ENCODE data around the gene SIRPB2. TPM values are rescaled to one million over a fixed set of nuclear protein-coding genes. Genes with fewer than 3 reads are reported as not detected.

Gene SIRPB2
- total RNA-seq, 1 donor from 2014 or later, result 3.7 TPM

DNA sequence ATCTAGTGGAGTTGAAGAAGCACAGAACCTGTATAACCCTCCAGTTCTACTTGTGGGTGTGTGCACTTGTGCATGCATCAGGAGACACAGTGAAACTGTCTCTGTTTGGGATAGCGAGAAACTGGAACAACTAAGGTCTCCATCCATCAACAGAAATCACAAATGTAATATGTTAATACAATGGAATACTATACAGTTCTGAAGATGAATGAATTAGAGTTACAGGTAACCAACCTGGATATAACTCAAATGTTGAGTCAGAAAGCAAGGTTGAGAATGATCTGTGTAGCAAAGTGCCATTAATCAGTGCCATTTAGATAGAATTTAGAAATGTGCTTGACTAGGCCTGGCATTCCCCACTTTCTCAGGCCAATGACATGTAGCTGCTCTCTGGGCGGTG, 20.0 kb downstream of the SIRPB2 start:
- no peak for DNase-seq (ENCODE audit: low spot score)

DNA sequence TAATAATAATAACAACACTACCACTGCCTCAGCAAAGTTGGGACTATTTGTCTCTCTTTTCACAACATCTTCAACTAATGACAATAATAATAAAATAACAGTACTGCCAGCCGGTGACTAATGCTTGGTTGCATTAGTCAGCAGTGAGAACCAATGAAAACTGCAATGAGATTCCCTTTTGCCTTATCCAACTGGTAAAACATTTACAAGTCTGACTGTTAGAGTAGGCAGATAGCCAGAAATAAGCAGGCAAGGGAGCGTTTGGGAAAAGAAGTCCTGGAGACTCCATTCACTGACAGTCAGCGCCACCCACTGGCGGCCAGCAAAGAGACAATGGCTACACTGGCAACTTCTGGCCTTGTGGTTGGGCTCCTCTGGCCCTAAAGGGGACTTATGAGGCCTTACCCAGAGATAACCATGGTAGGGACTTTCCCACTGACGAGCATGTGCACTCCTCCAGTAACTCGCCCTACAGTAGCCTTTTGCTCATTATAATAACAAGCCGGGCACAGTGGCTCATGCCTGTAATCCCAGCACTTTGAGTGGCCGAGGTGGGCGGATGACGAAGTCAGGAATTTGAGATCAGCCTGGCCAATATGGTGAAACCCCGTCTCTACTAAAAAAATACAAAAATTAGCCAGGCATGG, 21.2 kb downstream of the SIRPB2 start:
- DNase-seq (ENCODE audit: low spot score), result peak; percentile 85

DNA sequence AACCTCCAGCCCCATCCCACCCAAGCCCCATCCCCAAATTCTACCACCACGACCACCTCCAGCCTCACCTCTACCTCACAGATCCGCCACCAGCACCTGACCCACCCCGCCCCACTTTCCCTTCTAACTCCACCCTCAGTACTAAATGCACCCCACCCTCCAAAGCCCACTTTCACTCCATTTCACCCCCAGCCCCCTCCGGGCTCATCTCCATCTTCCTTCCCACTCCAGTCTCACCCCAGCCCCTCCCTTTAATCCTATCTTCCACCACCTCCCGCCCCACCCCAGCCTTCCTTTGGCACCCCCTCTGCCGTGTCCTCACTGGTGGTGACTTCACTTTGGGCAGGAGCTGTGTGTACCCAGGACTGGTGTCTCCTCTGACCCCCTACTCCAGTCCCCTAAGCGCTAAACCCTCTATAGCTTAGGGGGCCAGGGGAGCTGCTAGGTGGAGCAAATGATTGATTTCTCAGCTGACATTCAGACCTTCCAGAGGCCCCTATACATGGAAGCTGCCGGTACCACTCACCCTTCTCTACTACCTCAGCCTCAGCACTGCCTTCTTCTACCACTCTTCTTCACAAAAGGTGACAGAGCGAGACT, 21.8 kb downstream of the SIRPB2 start:
- no peak for DNase-seq (ENCODE audit: low spot score)

DNA sequence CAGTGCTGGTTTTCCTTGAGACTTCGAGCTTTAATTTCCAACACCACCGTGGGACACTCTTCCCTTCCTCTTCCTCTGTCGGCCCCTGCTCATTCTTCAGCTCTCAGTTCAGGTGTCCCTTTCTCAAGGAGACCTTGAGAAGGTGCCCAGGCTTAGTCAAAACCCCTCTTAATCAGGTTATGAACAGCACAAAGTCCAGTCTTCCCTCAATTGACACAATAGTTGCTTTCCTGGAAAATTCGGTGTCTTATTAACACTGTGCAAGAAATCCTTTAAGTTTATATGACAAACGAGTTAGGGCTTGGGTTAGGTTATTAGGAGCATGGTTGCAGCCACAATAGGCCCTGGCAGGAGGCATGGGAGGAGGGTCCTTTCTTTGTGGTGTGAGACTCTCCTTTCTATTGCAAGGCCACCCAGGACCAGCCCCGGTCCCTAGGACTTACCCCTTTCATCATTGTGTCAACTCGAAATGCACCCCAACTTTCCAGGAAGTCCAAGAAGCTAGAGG, 23.0 kb downstream of the SIRPB2 start:
- DNase-seq (ENCODE audit: low spot score), result no peak

DNA sequence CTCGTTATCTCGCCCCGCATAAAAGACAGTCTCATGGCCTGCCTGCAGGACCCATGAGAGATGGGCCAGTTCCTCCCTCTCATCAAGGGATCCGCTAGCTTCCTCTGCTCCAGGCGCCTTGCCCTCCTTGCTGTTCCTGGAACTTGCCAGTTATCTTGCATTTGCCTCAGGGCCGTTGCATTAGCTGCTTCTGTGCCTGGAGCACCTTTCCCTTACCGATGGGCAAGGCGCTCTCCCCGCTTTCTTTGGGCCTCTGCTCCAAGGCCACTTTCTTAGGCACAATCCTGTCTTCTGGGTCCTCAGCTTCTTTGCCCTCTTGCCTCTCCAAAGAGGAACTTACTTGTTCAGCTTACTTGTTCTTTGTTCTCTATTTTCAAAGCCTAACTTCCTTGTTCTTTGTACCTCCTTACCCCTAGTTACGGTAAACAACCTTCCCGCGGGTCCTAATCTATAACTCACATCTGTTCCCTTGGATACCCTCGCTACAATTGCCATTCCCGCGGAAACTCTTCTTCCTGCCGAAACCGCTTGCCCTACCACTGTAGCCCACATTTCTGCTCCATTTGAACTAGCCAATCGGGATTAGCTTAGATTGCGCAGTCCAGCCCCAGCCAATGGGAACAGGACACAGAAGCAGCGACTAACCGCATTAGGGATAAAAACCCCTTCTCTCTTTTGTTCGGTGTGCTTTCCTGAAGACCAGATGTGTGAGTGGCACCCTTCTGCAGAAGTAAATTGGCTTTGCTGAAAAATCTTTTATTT, 23.7 kb downstream of the SIRPB2 start:
- peak; percentile 69 for DNase-seq (ENCODE audit: low spot score)

DNA sequence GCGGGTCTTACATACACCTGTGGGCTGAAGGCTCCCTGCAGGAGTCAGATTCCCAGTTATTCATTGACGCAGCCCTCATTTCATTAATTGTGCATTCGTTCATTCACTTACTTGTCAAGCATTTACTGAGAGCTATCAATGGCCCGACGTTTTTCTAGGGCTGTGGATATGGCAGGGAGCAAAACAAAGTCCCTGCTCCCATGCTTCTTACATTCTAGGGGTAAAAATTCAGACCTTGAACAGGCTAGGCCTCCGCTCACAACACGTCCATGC, 24.2 kb downstream of the SIRPB2 start:
- DNase-seq (ENCODE audit: low spot score), result no peak

DNA sequence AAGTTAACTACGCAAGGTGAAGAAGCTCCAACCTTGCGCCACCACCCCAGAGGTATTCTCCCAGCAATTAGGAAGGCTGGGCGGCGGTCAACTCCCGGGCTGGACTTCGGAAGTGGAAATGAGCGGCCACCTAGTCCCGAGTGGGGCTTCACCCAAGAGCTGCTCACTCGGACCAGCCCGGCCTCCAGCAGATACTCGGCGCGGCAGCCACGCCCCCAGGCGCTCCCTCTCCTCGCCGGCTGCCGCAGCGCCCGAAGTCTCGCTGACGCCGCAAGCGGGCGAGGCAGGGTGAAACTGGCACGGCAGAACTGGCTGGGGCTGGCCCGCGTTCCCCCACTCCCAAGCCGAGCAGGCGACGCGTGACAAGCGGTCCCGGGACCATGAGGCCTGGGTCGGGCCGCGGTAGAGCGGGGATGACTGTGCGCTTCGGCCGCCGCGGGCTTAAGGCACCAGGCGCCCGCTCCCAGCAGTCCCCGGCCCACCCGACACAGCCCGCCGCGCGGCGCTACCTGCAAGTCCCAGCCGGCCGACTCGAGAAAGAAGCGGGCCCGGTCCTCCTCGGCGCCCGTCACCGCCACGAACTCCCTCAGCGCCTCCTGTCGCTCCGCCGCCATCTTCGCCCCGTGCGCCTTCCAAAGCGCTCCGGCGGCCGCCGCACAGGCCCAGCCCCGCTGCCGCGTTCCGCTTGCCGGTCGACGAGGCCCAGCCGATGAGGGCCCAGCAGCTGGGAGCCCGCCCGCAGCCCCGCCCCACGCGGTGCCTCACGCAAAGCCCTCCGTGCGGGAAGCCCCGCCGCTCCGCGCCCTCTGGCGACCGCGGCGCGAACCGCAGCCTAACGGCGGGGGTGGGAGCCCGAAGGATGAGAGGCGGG, 24.8 kb downstream of the SIRPB2 start, which contains the start of gene NSFL1C:
TSS of gene NSFL1C (minus strand) at position 639 of the 871 bp plus-strand sequence. CDS start at position 614, 25 bp downstream.
- peak; percentile 95 for DNase-seq (ENCODE audit: low spot score)

DNA sequence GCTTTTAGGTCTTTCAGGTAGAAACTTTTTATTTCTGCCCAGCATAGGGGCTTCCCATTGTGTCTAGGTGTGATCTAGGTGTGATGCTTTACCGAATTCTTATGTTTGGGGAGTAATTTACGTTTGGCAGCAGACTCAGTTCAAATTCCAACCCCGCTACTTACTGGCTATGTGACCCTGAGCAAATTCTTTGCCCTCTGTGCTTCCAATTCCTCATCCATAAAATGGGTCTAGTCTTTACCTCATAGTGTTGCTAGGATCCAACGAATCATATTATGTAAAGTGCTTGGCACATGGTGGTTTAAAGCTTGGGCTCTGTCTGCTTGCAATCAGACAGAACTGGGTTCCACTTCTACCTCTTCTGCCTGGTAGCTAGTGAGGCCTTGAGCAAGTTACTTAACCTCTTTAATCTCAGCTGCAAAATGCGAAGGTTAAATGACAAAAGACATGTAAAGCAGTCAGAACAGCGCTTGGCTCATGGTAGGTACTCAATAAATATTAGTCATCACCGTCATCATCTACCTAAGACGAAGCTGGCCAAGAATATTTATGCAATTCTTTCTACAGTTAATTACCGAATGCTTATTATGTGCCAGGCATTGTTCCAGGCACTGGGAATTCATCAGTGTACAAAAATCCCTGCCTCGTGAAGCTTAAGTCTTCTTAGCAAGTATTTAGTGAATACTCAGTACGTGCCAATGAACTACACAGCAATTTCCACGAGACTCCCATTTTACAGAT, 25.6 kb downstream of the SIRPB2 start:
- no peak for DNase-seq (ENCODE audit: low spot score)

DNA sequence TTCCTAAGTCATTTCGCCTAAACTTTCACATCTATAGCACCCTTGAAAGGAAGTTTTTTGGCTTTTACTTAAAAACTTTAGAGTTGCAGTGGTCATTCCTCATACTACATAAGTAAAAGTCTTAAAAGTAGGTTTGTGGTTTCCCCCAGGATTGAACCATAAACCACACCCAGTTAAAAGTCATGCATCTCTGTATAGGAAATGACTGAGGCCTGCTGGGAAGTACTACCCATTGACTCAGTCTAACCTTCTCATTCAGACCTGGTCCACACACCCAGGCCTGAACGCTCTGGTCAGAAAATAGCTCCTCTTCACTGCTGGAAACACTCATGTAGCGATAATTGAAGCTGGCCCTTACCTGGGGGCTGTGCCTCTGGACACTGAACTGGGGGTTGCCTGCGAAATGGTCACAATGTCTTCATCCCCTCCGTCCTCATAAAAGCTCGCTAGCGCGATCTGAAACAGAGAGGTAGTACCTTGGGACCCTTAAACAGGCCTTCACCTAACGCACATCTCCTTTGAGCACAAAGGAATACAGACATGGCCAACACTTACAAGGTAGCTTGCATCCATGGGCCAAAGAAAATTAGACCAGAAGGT, 27.1 kb downstream of the SIRPB2 start:
- DNase-seq (ENCODE audit: low spot score), result no peak

DNA sequence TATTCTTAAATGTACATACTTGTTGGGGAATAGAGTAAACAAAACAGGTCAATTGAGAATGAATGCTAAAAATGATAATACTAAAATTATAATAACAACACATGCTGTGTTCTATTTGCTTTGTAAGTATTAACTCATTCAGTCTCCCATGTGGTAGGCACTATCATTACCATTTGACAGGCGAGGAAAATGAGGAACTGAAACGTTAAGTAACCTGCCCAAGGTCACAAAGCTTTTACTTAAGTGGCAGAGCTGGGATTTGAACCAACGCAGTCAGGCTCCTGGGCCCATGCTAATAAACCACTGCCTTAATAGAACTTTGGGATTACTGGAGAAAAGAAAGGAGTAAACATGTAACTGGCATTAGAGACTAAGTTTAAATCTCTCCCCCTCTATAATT, 28.4 kb downstream of the SIRPB2 start:
- no peak for DNase-seq (ENCODE audit: low spot score)

DNA sequence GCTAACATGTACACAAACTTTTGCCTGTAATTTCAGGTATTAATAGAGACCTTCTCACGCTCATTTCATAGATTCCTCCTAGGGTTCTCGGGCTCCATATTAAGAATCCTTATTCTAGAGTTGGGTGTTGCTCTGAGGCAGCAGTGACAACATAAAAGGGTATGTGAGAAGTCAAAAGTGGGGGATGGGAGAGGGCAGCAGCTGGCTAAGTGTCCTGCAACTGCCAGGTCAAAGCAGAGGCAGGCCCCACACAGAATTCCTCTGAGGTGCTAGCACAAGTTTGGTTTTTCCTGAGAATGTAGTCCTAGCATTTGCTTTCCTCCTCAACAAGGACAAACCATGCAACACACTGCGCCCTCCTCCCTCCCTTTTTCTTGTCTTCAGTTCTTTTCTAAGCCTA, 29.2 kb downstream of the SIRPB2 start:
- no peak for DNase-seq (ENCODE audit: low spot score)

DNA sequence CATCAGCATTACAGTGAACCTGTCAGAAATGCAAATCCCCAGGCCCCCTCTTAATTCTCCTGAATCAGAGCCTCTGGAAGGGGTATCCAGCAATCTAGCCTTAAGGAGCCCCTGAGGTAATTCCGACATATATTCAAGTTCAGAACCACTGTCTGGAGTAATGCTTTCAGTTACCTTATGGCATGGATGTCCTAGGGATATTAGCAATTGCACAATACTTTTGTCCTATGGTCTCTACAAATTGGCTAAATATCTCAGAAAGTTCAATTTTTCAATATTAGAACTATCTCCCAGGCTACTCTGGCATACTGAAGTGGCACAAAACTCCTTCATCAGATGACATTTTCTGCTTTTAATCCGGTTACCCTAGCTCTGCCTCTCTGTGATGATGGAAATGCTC, 30.9 kb downstream of the SIRPB2 start:
- DNase-seq (ENCODE audit: low spot score), result no peak

DNA sequence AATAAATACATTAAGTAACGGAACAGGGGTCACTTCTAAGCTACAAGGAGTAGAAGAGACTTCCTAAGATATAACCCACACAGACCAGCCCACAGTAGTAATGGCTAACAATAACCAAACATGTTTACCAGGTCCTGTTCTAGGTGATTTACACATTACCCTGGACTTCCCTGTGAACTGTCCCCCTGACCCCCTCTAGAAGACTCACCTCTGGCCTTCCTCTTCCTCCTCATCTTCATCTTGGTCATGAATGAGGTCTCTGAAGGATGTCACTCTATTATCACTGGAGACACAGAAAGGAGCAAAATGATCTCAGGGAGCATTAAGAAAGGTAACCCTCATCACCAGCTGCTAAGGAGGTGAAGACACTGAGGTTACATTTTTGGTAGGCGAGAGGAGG, 33.2 kb downstream of the SIRPB2 start:
- DNase-seq (ENCODE audit: low spot score), result no peak

DNA sequence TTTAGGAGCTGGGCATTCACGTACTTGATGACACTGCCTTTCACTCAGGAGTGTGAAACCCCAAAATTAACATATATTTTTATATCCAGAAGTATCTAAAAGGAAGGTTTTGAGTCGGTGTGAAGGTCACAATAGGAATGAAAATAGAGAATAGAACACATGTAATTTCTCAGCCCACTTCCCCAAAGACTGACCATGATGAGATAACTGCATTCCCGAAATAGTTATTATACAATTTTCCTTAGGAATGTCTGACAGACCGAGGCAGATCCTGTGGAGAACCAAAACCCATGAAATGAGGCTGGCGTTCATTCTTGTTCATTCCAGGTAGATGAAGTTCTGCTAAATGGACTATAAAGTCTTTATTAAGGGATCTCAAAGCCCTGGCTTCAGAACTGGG, 34.9 kb downstream of the SIRPB2 start:
- DNase-seq (ENCODE audit: low spot score), result no peak

DNA sequence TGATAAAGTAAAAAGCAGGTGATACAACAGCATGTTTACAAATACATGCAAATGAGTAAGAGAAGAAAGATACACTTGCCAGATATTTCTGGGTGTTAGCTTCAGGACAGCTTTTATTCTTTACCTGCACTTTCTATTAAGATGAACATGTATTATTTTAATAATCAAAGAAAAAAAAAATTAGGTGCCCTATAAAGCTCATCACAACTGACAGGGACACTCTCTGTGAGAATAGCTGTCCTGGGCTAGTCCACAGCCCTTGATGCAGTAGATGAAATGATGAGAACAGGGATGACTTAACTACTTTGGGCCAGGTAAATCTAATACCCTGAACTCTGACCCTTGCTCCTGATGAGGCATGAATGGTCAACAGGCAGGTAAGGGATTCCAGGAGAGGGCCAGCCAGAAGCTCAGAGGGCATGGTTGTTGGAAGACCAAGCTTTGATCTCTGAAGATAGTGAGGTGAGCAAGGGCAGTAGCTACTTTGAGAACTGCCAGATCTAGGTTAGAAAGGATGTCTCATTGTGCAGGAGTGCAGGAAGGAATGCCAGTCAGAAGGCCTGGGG, 40.2 kb downstream of the SIRPB2 start:
- DNase-seq (ENCODE audit: low spot score), result no peak

DNA sequence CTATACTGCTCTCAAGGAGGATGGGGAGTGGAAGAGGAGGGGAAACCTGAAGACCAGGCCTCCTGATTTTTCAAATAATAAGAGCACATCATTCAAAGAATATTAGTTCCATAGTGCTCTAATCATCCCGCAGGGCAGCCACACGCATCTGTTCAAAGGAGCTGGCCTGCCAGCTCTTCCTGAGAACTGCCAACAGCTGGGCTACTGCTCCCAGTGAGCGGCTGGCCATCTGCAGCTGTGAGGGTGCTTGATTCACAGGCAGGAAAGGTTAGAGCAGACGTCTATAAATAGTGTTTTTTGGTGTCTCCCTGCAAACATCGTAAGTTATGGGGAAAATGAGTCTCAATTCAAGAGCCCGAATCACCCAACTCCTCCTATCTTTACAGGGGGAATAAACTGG, 41.9 kb downstream of the SIRPB2 start:
- DNase-seq (ENCODE audit: low spot score), result no peak

DNA sequence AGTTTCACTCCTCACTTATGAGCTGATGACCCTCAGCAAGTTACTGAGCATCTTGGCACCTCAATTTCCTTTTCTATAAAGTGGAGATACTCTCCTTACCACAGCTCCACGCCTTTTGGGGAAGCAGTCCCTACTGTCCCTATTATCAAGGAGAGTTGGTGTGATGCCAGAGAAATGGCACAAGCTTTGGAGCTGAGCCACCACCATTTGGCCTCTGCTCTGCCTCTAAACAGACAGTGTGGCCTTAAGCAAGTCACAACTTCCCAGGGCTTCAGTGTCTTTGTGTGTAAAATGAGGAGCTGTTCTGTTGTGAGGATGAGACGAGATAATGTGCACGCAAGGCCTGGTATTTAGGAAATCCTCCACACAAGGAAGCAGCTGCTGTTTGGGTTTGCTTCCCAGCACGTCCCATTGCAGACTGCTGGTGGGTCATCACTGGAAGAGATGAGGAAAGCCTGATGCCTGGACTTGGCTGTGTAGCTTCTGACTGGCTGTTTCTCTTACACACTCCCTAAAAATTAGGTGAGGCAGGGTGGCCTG, 43.1 kb downstream of the SIRPB2 start:
- no peak for DNase-seq (ENCODE audit: low spot score)

DNA sequence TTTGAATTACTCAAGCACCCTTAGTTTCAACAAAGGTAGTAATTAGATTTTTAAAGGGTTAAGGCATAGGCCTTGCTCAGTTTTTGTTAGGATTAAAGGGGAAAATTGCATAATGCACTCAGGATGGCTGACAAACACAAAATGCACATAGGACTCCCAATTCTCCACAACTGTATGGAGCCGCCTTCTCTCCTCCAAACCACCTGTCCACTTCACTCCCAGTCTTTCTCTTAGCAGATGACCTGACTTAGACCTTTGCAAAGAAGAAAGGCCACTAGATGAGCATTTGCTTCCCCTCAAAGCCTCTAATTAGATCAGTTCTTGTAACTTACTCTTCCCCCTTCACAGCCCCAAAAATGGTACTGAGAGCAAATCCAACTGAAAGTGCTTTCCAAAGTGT, 44.7 kb downstream of the SIRPB2 start:
- no peak for DNase-seq (ENCODE audit: low spot score)

DNA sequence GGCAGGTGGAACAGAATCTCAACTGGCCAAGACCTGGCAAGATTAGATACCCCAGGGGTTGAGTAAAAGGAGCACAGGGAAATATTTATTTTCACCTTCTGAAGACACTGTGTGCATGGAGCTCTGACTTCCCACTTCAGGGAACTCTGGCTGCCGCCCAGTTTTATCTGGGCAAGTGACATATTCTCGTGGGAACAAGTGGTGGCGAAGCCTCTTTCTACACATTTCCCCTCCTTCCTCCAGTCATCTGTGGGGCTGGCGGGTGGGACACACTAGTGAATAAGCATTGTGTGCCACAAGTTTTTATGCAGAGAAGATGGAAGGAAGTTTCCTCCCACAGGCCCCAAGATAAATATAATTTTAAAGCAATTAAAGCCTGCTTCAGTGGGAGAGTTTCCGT, 48.1 kb downstream of the SIRPB2 start:
- DNase-seq (ENCODE audit: low spot score), result no peak

DNA sequence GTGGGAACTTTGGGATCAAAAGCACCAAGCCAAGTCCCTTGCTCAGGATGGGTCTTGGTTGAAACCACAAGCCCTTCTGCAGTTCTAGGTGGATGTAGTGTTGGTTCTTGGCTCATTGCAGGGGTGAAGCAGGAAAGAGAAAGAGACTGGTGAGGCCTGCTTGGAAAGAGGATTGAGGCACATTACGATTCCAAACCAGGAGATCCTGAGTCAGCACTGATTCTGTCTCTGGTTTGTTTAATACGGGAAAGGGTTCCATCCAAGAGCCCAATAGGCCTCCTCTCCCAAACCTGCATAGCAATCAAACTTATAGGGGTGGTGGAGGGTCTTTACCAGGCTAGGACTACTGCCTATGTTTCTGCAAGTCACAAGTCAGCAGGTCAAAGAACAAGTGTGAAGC, 48.9 kb downstream of the SIRPB2 start:
- no peak for DNase-seq (ENCODE audit: low spot score)

Data from mucosa of gallbladder (tissue), 1 donor.